GM23338 (cell line): ENCODE measurements around the gene THBS2. TPM values are rescaled to one million over a fixed set of nuclear protein-coding genes. Genes with fewer than 3 reads are reported as not detected.

ENCODE experiments used
- ATAC-seq: fragments of 200-7000 bp; cut with Tn5 transposase; 3 replicates; pipeline ENCODE4 v1.9.1; 2020
- DNase-seq: peaks from one replicate; pipeline ENCODE4 v3.0.0-alpha.2; 2015; ENCODE audit warnings: low spot score
- H2AFZ ChIP-seq: fragments of 200-600 bp; sonication (generic); 2 replicates; pipeline ENCODE4 v1.8.0; 2016; ENCODE audit warnings: antibody characterized with exemption, mild to moderate bottlenecking, moderate library complexity
- H3F3A ChIP-seq: fragments of 200-600 bp; sonication (generic); replicated peaks from 2 replicates; pipeline ENCODE4 v1.8.0; 2017; ENCODE audit warnings: antibody characterized with exemption, mixed run types, low read depth
- H3K27ac ChIP-seq: fragments of 200-600 bp; sonication (generic); 2 replicates; pipeline ENCODE4 v1.6.1; 2016; ENCODE audit warnings: low read depth
- H3K27me3 ChIP-seq: fragments of 200-600 bp; sonication (generic); 2 replicates; pipeline ENCODE4 v1.8.0; 2016; ENCODE audit warnings: mild to moderate bottlenecking, mixed run types, moderate library complexity; ENCODE audit not compliant: insufficient read depth
- H3K36me3 ChIP-seq: fragments of 200-600 bp; sonication (generic); 2 replicates; pipeline ENCODE4 v1.8.0; 2016; ENCODE audit warnings: mild to moderate bottlenecking; ENCODE audit not compliant: insufficient read depth
- H3K4me1 ChIP-seq: fragments of 200-600 bp; sonication (generic); 2 replicates; pipeline ENCODE4 v1.8.0; 2016; ENCODE audit warnings: mild to moderate bottlenecking, moderate library complexity; ENCODE audit not compliant: insufficient read depth
- H3K4me2 ChIP-seq: fragments of 200-600 bp; sonication (generic); 2 replicates; pipeline ENCODE4 v1.7.1; 2017; ENCODE audit warnings: mixed run types
- H3K4me3 ChIP-seq: fragments of 200-600 bp; sonication (generic); 2 replicates; pipeline ENCODE4 v1.6.1; 2016; ENCODE audit warnings: mixed run types
- H3K79me2 ChIP-seq: fragments of 200-600 bp; sonication (generic); replicated peaks from 2 replicates; pipeline ENCODE4 v1.8.0; 2017; ENCODE audit warnings: mild to moderate bottlenecking; ENCODE audit not compliant: insufficient read depth
- H3K9me2 ChIP-seq: fragments of 200-600 bp; sonication (generic); 2 replicates; pipeline ENCODE4 v1.8.0; 2017; ENCODE audit not compliant: insufficient read depth
- H4K20me1 ChIP-seq: fragments of 200-600 bp; sonication (generic); replicated peaks from 2 replicates; pipeline ENCODE4 v1.8.0; 2017; ENCODE audit warnings: mild to moderate bottlenecking; ENCODE audit not compliant: insufficient read depth
- H3K27ac Mint-ChIP-seq: 2 replicates; pipeline ENCODE4 v1.8.0; 2020; ENCODE audit warnings: inconsistent platforms, mild to moderate bottlenecking, moderate library complexity, mixed read lengths
- H3K27me3 Mint-ChIP-seq: 3 replicates; pipeline ENCODE4 v1.8.0; 2022; ENCODE audit warnings: low read depth, mild to moderate bottlenecking, moderate library complexity, mixed read lengths, inconsistent platforms; ENCODE audit not compliant: insufficient read depth, poor library complexity
- H3K36me3 Mint-ChIP-seq: 3 replicates; pipeline ENCODE4 v1.8.0; 2021; ENCODE audit warnings: low read depth, mild to moderate bottlenecking, inconsistent platforms, moderate library complexity, mixed read lengths
- H3K4me1 Mint-ChIP-seq: 3 replicates; pipeline ENCODE4 v1.8.0; 2020; ENCODE audit warnings: mild to moderate bottlenecking, inconsistent platforms, mixed read lengths
- H3K4me3 Mint-ChIP-seq: 3 replicates; pipeline ENCODE4 v1.8.0; 2021; ENCODE audit warnings: moderate library complexity, mild to moderate bottlenecking, inconsistent platforms, mixed read lengths
- H3K9me3 Mint-ChIP-seq: 3 replicates; pipeline ENCODE4 v1.8.0; 2020; ENCODE audit warnings: moderate library complexity, mild to moderate bottlenecking, inconsistent platforms, mixed read lengths
- CTCF ChIP-seq, 2 experiments: fragments of 200-600 bp in 1 of 2; sonication (generic) in 1 of 2; conservative IDR thresholded peaks; 2 replicates each; pipeline versions ENCODE4 v1.5.1 to v1.6.1; 2016 to 2017; ENCODE audit warnings: antibody characterized with exemption in 2 of 2, low read depth in 2 of 2, mild to moderate bottlenecking in 2 of 2, moderate library complexity in 1 of 2
- ETS1 ChIP-seq: IDR thresholded peaks from 2 replicates; pipeline ENCODE4 v1.6.1; 2016; ENCODE audit warnings: antibody characterized with exemption
- JUNB ChIP-seq: IDR thresholded peaks from one replicate; pipeline ENCODE4 v1.6.1; 2016; ENCODE audit warnings: antibody characterized with exemption; ENCODE audit not compliant: unreplicated experiment
- POLR2AphosphoS5 ChIP-seq: IDR thresholded peaks from 2 replicates; pipeline ENCODE4 v1.6.1; 2016; ENCODE audit warnings: antibody characterized with exemption, low read depth
- STAT1 ChIP-seq: IDR thresholded peaks from one replicate; pipeline ENCODE4 v1.6.1; 2016; ENCODE audit warnings: antibody characterized with exemption; ENCODE audit not compliant: unreplicated experiment
- ZNF331 ChIP-seq: fragments of 250-450 bp; sonication (Bioruptor Pico); IDR thresholded peaks from 2 replicates; pipeline ENCODE4 v1.5.0; 2020; ENCODE audit warnings: low read depth, mild to moderate bottlenecking, moderate library complexity
- polyA plus RNA-seq: library from polyadenylated mRNA; unstranded; fragments of >200 nt; fragmentation: Nextera tagmentation; extraction: Ambion mirVana; gene quantifications from 2 replicates; pipeline ENCODE4 v1.2.1, GENCODE V29; 2016
- total RNA-seq: library from RNA; depleted of rRNA; stranded (reverse); fragments of >200 nt; shearing (Covaris generic); gene quantifications from 2 replicates; pipeline ENCODE4 v1.2.3, GENCODE V29; 2014

The THBS2 gene
- total and polyA plus RNA-seq, 2 experiments from 2014 or later = 7.9 to 44.7 TPM

GRCh38 chr6:169222126-169222525, 31.5 kb downstream of the THBS2 start:
- Histone ChIP-seq H3K4me3 (no peak overlapping the region), H3K79me2 (no peaks in the 10 kb centered on the region), H4K20me1 (no peaks in the 10 kb centered on the region), H3K27ac (no peak overlapping the region), H2AFZ (no peak overlapping the region), H3K4me1 (no peaks in the 10 kb centered on the region), H3F3A (no peaks in the 10 kb centered on the region), H3K36me3 (peaks cover 25% of the 10 kb centered on the region; the same call in 1 of the 2 replicates), H3K9me2 (no peaks in the 10 kb centered on the region), H3K27me3 (no peaks in the 10 kb centered on the region), H3K4me2 (no peak overlapping the region)
- DNase-seq (no peak), ATAC-seq (no peak)
- Mint-ChIP-seq H3K27ac (no peak overlapping the region), H3K27me3 (no peaks in the 10 kb centered on the region), H3K4me3 (no peak overlapping the region), H3K9me3 (peaks cover 16% of the 10 kb centered on the region), H3K36me3 (peaks cover 98% of the 10 kb centered on the region), H3K4me1 (no peaks in the 10 kb centered on the region)
- no peak for TF ChIP-seq POLR2AphosphoS5
- TF ChIP-seq JUNB = no peak
- no peak for TF ChIP-seq STAT1
- no peak for TF ChIP-seq ETS1
- no peak for TF ChIP-seq CTCF (conservative IDR thresholded peaks at IDR 0.05; ENCODE audit: low read depth in 2 of 2)
- no peak for TF ChIP-seq ZNF331 (CRISPR knock-in tag)

GRCh38 chr6:169221264-169221663, 32.4 kb downstream of the THBS2 start:
- Mint-ChIP-seq H3K27me3 (no peaks in the 10 kb centered on the region), H3K27ac (no peak overlapping the region), H3K9me3 (peaks cover 16% of the 10 kb centered on the region), H3K4me3 (no peak overlapping the region), H3K4me1 (no peaks in the 10 kb centered on the region), H3K36me3 (peaks cover 91% of the 10 kb centered on the region)
- no peak overlapping the region for H3K27ac ChIP-seq
- H3K4me2 ChIP-seq = no peak overlapping the region
- H3K27me3 ChIP-seq = no peaks in the 10 kb centered on the region
- no peak overlapping the region for H2AFZ ChIP-seq
- no peaks in the 10 kb centered on the region for H3K9me2 ChIP-seq
- peaks cover 21% of the 10 kb centered on the region; the same call in 1 of the 2 replicates for H3K36me3 ChIP-seq
- no peaks in the 10 kb centered on the region for H3F3A ChIP-seq
- no peaks in the 10 kb centered on the region for H4K20me1 ChIP-seq
- TF ChIP-seq ETS1 = no peak
- peak; percentile 27 to 59; a peak in 3 of 4 replicates for TF ChIP-seq CTCF (conservative IDR thresholded peaks at IDR 0.05; ENCODE audit: low read depth in 2 of 2)
- peak; percentile 22 for DNase-seq
- no peak overlapping the region for H3K4me3 ChIP-seq
- peak; percentile 47; the same call in 2 of the 3 replicates for ATAC-seq
- H3K4me1 ChIP-seq = no peaks in the 10 kb centered on the region
- H3K79me2 ChIP-seq = no peaks in the 10 kb centered on the region
